GM23338 (cell line): Measurements from ENCODE around the gene MYO1A.

Experiments
- CREB1 ChIP-seq: fragments of 250-450 bp; sonication (Bioruptor Pico); IDR thresholded peaks from 2 replicates; pipeline ENCODE4 v1.5.0; 2020; ENCODE audit warnings: low read depth, mild to moderate bottlenecking, moderate library complexity
- POLR2AphosphoS5 ChIP-seq: IDR thresholded peaks from 2 replicates; pipeline ENCODE4 v1.6.1; 2016; ENCODE audit warnings: antibody characterized with exemption, low read depth
- ZNF114 ChIP-seq: fragments of 250-450 bp; sonication (Bioruptor Pico); IDR thresholded peaks from 2 replicates; pipeline ENCODE4 v1.5.0; 2020; ENCODE audit warnings: mild to moderate bottlenecking, moderate library complexity
- TF ChIP-seq, protein P1 (sequence below), 2 experiments: fragments of 200-600 bp in 1 of 2; sonication (generic) in 1 of 2; conservative IDR thresholded peaks; 2 replicates each; pipeline versions ENCODE4 v1.5.1 to v1.6.1; 2016 to 2017; ENCODE audit warnings: antibody characterized with exemption in 2 of 2, low read depth in 2 of 2, mild to moderate bottlenecking in 2 of 2, moderate library complexity in 1 of 2

DNA sequence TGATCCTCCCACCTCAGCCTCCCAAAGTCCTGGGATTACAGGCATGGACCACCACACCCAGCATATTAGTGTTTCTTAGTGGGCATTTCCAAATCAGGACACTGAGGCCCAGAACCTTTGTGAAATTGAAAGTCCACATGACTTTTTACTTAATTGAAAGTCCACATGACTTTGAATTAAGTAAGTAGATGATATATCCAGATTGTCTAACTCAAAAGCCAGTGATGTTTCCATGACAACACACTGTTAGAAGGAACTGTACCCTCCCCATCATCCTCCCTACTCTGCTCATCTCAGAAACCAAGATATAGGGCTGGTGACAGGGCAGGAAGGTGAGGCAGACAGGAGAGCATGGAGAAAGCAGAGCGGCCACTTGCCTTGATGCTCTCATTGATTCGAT, 7.2 kb downstream of the MYO1A start:
- TF ChIP-seq POLR2AphosphoS5 (no peak), ZNF114 (no peak), CREB1 (CRISPR knock-in tag) (no peak)
- TF ChIP-seq, protein P1, sequence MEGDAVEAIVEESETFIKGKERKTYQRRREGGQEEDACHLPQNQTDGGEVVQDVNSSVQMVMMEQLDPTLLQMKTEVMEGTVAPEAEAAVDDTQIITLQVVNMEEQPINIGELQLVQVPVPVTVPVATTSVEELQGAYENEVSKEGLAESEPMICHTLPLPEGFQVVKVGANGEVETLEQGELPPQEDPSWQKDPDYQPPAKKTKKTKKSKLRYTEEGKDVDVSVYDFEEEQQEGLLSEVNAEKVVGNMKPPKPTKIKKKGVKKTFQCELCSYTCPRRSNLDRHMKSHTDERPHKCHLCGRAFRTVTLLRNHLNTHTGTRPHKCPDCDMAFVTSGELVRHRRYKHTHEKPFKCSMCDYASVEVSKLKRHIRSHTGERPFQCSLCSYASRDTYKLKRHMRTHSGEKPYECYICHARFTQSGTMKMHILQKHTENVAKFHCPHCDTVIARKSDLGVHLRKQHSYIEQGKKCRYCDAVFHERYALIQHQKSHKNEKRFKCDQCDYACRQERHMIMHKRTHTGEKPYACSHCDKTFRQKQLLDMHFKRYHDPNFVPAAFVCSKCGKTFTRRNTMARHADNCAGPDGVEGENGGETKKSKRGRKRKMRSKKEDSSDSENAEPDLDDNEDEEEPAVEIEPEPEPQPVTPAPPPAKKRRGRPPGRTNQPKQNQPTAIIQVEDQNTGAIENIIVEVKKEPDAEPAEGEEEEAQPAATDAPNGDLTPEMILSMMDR (conservative IDR thresholded peaks at IDR 0.05; ENCODE audit: low read depth in 2 of 2), result no peak
